Smooth muscle cell (in vitro differentiated cells): ENCODE measurements around the gene ANP32A. TPM values are rescaled to one million over a fixed set of nuclear protein-coding genes. Genes with fewer than 3 reads are reported as not detected.

ENCODE experiments used
- DNase-seq: peaks from one replicate; lab custom pipeline; 2025; ENCODE audit not compliant: unreplicated experiment; lab: John Stamatoyannopoulos, UW
- H2AFZ ChIP-seq: fragments of 200-600 bp; sonication (generic); 2 replicates; pipeline ENCODE4 v1.6.0; 2016; ENCODE audit warnings: antibody characterized with exemption, low read depth, mild to moderate bottlenecking
- H3F3A ChIP-seq: fragments of 200-600 bp; sonication (generic); 2 replicates; pipeline ENCODE4 v1.6.0; 2017; ENCODE audit warnings: antibody characterized with exemption, low read depth
- H3K27ac ChIP-seq: fragments of 200-600 bp; sonication (generic); 2 replicates; pipeline ENCODE4 v1.5.1; 2016; ENCODE audit warnings: low read depth, mild to moderate bottlenecking
- H3K27me3 ChIP-seq: fragments of 200-600 bp; sonication (generic); 2 replicates; pipeline ENCODE4 v1.6.1; 2016; ENCODE audit warnings: low read depth, mild to moderate bottlenecking
- H3K36me3 ChIP-seq: fragments of 200-600 bp; sonication (generic); 2 replicates; pipeline ENCODE4 v1.5.1; 2016; ENCODE audit warnings: low read depth
- H3K4me1 ChIP-seq: fragments of 200-600 bp; sonication (generic); 2 replicates; pipeline ENCODE4 v1.5.1; 2016; ENCODE audit warnings: low read depth
- H3K4me2 ChIP-seq: fragments of 200-600 bp; sonication (generic); 2 replicates; pipeline ENCODE4 v1.6.0; 2016; ENCODE audit warnings: mild to moderate bottlenecking
- H3K4me3 ChIP-seq: fragments of 200-600 bp; sonication (generic); 2 replicates; pipeline ENCODE4 v1.5.1; 2016; ENCODE audit warnings: mild to moderate bottlenecking
- H3K79me2 ChIP-seq: fragments of 200-600 bp; sonication (generic); 2 replicates; pipeline ENCODE4 v1.6.0; 2016; ENCODE audit warnings: low read depth, mild to moderate bottlenecking
- H3K9ac ChIP-seq: fragments of 200-600 bp; sonication (generic); 2 replicates; pipeline ENCODE4 v1.6.0; 2016; ENCODE audit warnings: low read depth
- H3K9me3 ChIP-seq: fragments of 200-600 bp; sonication (generic); replicated peaks from 2 replicates; pipeline ENCODE4 v1.5.1; 2016; ENCODE audit warnings: low read depth
- H4K20me1 ChIP-seq: fragments of 200-600 bp; sonication (generic); 2 replicates; pipeline ENCODE4 v1.6.0; 2016; ENCODE audit warnings: low read depth
- CTCF ChIP-seq: fragments of 200-600 bp; sonication (generic); IDR thresholded peaks from 2 replicates; pipeline ENCODE4 v1.5.1; 2017; ENCODE audit warnings: borderline replicate concordance, mild to moderate bottlenecking, antibody characterized with exemption; ENCODE audit not compliant: insufficient read depth, poor library complexity, severe bottlenecking
- WGBS: methylation state at CpG from one replicate; pipeline ENCODE4 v1.1.7; 2016; ENCODE audit warnings: low lambda C conversion rate; 5-methylcytosine and 5-hydroxymethylcytosine counted together
- polyA plus RNA-seq: library from polyadenylated mRNA; unstranded; fragments of >200 nt; fragmentation: Nextera tagmentation; extraction: Ambion mirVana; gene quantifications from 2 replicates; pipeline ENCODE4 v1.2.1, GENCODE V29; 2016
- total RNA-seq: library from RNA; depleted of rRNA; stranded (reverse); fragments of >200 nt; gene quantifications from 2 replicates; pipeline ENCODE4 v1.2.3, GENCODE V29; 2014

ANP32A gene
- total and polyA plus RNA-seq, 2 experiments from 2014 or later, result 63.1 to 93.7 TPM

- no peaks in the 10 kb centered on the region for H3K4me1 ChIP-seq
- H3K79me2 ChIP-seq, result no peaks in the 10 kb centered on the region
- no peak overlapping the region for H2AFZ ChIP-seq
- no peak overlapping the region for H3K9ac ChIP-seq
- WGBS, result 87% methylated on average over 5 of the region's 5 CpGs
- DNase-seq, result no peak
- H3K4me2 ChIP-seq, result no peak overlapping the region
- no peaks in the 10 kb centered on the region for H3K9me3 ChIP-seq
- H3K4me3 ChIP-seq, result no peak overlapping the region
- no peaks in the 10 kb centered on the region for H4K20me1 ChIP-seq
- H3K36me3 ChIP-seq, result no peaks in the 10 kb centered on the region
- no peaks in the 10 kb centered on the region for H3F3A ChIP-seq
- no peak for TF ChIP-seq CTCF
- no peak overlapping the region for H3K27ac ChIP-seq
- H3K27me3 ChIP-seq, result peaks cover 53% of the 10 kb centered on the region
Observed at GRCh38 chr15:68844856-68845550, 24.3 kb upstream of the ANP32A start.

GRCh38 chr15:68843425-68844311, 23.0 kb upstream of the ANP32A start:
- WGBS, result 15% methylated on average over 32 of the region's 32 CpGs

GRCh38 chr15:68842958-68843357, 22.3 kb upstream of the ANP32A start:
- no peak for TF ChIP-seq CTCF

More at GRCh38 chr15:68843425-68844311, 23.0 kb upstream of the ANP32A start:
- DNase-seq, result no peak
- no peaks in the 10 kb centered on the region for H3F3A ChIP-seq
- no peaks in the 10 kb centered on the region for H3K79me2 ChIP-seq
- no peaks in the 10 kb centered on the region for H3K4me1 ChIP-seq
- peaks cover 58% of the 10 kb centered on the region for H3K27me3 ChIP-seq
- H4K20me1 ChIP-seq, result no peaks in the 10 kb centered on the region
- H3K9me3 ChIP-seq, result no peaks in the 10 kb centered on the region
- peak overlapping the region; percentile 94 for H2AFZ ChIP-seq
- no peak for TF ChIP-seq CTCF
- H3K27ac ChIP-seq, result no peak overlapping the region
- peak overlapping the region; percentile 89 for H3K4me2 ChIP-seq
- peak overlapping the region; percentile 57 for H3K4me3 ChIP-seq
- H3K9ac ChIP-seq, result peak overlapping the region; percentile 21
- no peaks in the 10 kb centered on the region for H3K36me3 ChIP-seq

More at GRCh38 chr15:68842958-68843357, 22.3 kb upstream of the ANP32A start:
- no peak for DNase-seq
- Histone ChIP-seq H3K79me2 (no peaks in the 10 kb centered on the region), H3K4me2 (no peak overlapping the region), H4K20me1 (no peaks in the 10 kb centered on the region), H3K36me3 (no peaks in the 10 kb centered on the region), H3K27me3 (peaks cover 58% of the 10 kb centered on the region), H3K4me3 (no peak overlapping the region), H3K9me3 (no peaks in the 10 kb centered on the region), H3K27ac (no peak overlapping the region), H3K9ac (no peak overlapping the region), H2AFZ (no peak overlapping the region), H3F3A (no peaks in the 10 kb centered on the region), H3K4me1 (no peaks in the 10 kb centered on the region)
- WGBS, result 80% methylated on average over 1 of the region's 1 CpG
